ENCODE results near the gene TGM5.

GRCh38 chr15:43251185-43251870 lies 15.4 kb downstream of the TGM5 start:
- TF ChIP-seq CTCF (IDR thresholded peaks at IDR 0.05; ENCODE audit: poor library complexity) (no peak), EZH2 (IDR thresholded peaks at IDR 0.05; ENCODE audit: borderline replicate concordance) (no peak), EZH2phosphoT487 (IDR thresholded peaks at IDR 0.05; ENCODE audit: low read depth, severe bottlenecking, unreplicated experiment) (no peak)

All from hepatocyte (in vitro differentiated cells).